WI38 (cell line): Measurements from ENCODE around the gene HOXC9.

ENCODE experiments used
- H3K4me3 ChIP-seq: 2 replicates; pipeline ENCODE4 v1.5.1; 2011; ENCODE audit warnings: low read depth, mild to moderate bottlenecking, control low read depth, low read length
- CTCF ChIP-seq: IDR thresholded peaks from 2 replicates; pipeline ENCODE4 v1.5.1; 2012; ENCODE audit warnings: low read depth, mild to moderate bottlenecking, control low read depth, low read length

The HOXC9 gene

GRCh38 chr12:54046809-54047159 lies 46.8 kb downstream of the HOXC9 start:
- no peak for TF ChIP-seq CTCF
- no peak overlapping the region for H3K4me3 ChIP-seq

GRCh38 chr12:54047160-54047963 lies 47.4 kb downstream of the HOXC9 start:
- no peak overlapping the region for H3K4me3 ChIP-seq
- no peak for TF ChIP-seq CTCF

- no peak overlapping the region for H3K4me3 ChIP-seq
- no peak for TF ChIP-seq CTCF
Observed at GRCh38 chr12:54047964-54048303, 48.0 kb downstream of the HOXC9 start.

- H3K4me3 ChIP-seq: no peak overlapping the region
- no peak for TF ChIP-seq CTCF
Observed at GRCh38 chr12:54048406-54049093, 48.6 kb downstream of the HOXC9 start.

- H3K4me3 ChIP-seq: no peak overlapping the region
- no peak for TF ChIP-seq CTCF
Observed at GRCh38 chr12:54049108-54049507, 49.1 kb downstream of the HOXC9 start.

GRCh38 chr12:54050482-54050810 lies 50.5 kb downstream of the HOXC9 start:
- H3K4me3 ChIP-seq: no peak overlapping the region
- TF ChIP-seq CTCF: no peak

GRCh38 chr12:54051026-54051842 lies 51.3 kb downstream of the HOXC9 start:
- no peak overlapping the region for H3K4me3 ChIP-seq
- TF ChIP-seq CTCF: no peak
